Ovary (tissue), 9 donors: Measurements from ENCODE around the gene CUTA. TPM values are rescaled to one million over a fixed set of nuclear protein-coding genes. Genes with fewer than 3 reads are reported as not detected.

ENCODE experiments used
- DNase-seq, 5 donors: peaks; one replicate each; pipeline ENCODE4 v3.0.0-alpha.2; 2019 to 2020
- H3K27ac ChIP-seq, 2 donors: fragments of 200-600 bp; one replicate each; pipeline versions ENCODE4 v1.5.1 to v1.8.0; 2019 to 2022
- H3K27me3 ChIP-seq: fragments of 200-600 bp; one replicate; pipeline ENCODE4 v1.8.0; 2022
- H3K36me3 ChIP-seq: fragments of 200-600 bp; sonication (generic); one replicate; pipeline ENCODE4 v1.5.1; 2019
- H3K4me1 ChIP-seq: one replicate; pipeline ENCODE4 v1.8.1; 2013; ENCODE audit warnings: mild to moderate bottlenecking, moderate library complexity; ENCODE audit not compliant: insufficient read depth
- H3K4me3 ChIP-seq: fragments of 200-600 bp; sonication (generic); one replicate; pipeline ENCODE4 v1.5.1; 2017
- H3K9me3 ChIP-seq, 2 donors: fragments of 200-600 bp in 1 of 2; sonication (generic) in 1 of 2; one replicate each; pipeline versions ENCODE4 v1.5.1 to v1.8.1; 2013 to 2019; ENCODE audit warnings: mild to moderate bottlenecking in 1 of 2, moderate library complexity in 1 of 2
- EP300 ChIP-seq: sonication (generic); formaldehyde crosslinking; IDR thresholded peaks from one replicate; pipeline ENCODE4 v1.6.1; 2017; ENCODE audit warnings: antibody characterized with exemption
- POLR2A ChIP-seq: fragments of 450-650 bp; IDR thresholded peaks from one replicate; pipeline ENCODE4 v1.6.1; 2017; ENCODE audit warnings: antibody characterized with exemption, mild to moderate bottlenecking, moderate library complexity
- WGBS, 3 donors: extraction: QIAGEN DNeasy Blood & Tissue Kit in 1 of 3; methylation state at CpG; one replicate each; pipeline versions ENCODE4 v1.1.5 to v1.1.7; 2013 to 2017; 5-methylcytosine and 5-hydroxymethylcytosine counted together
- intact Hi-C, 4 donors: fragments of 100-400 bp; cut with DNase I; formaldehyde crosslinking; loops; one replicate each; pipeline versions ENCODE4 v1.11.0 to v1.15.1; 2022 to 2023
- polyA plus RNA-seq, 2 donors: library from polyadenylated mRNA; stranded (reverse); fragments of 200-250 nt in 1 of 2; fragments of 350-450 nt in 1 of 2; fragmentation: Illumina TruSeq in 1 of 2; extraction: RNeasy Lipid Tissue Mini Kit (QIAGEN cat#74804) in 1 of 2; gene quantifications; one replicate each; pipeline ENCODE4 v1.2.3, GENCODE V29; 2013 to 2014
- total RNA-seq, 7 donors: library from RNA; depleted of rRNA in 2 of 7; stranded (reverse); fragments of >200 nt in 2 of 7; fragmentation: NEBNext Ultra II Directional in 3 of 7; extraction: Animal tissue kit (Norgen Biotek cat#: 25700) in 3 of 7; gene quantifications; one replicate each; pipeline versions ENCODE4 v1.1.0 to v1.2.4, GENCODE V29; 2016 to 2023
- TF ChIP-seq, protein P1 (sequence below), 3 donors: fragments of 450-650 bp in 2 of 3; fragments of 200-600 bp in 1 of 3; IDR thresholded peaks; one replicate each; pipeline versions ENCODE4 v1.5.1 to v1.8.0; 2016 to 2022; ENCODE audit warnings: antibody characterized with exemption in 3 of 3, mild to moderate bottlenecking in 1 of 3
- donor health status: DM: no; HTN: no; CAD: no; lungs with moderate emphysema.
- donor health status: DM: no; HTN: no; CAD: no.
- donor health status: Bipolar disorder and iron deficiency.
- donor health status: DM: yes; HTN: yes; CAD: no.
- donor health status: DM: no; HTN: no; CAD: no.
- donor health status: DM: yes; HTN: yes; CAD: no.

CUTA gene
- total and polyA plus RNA-seq, 9 donors = 125 to 250 (median 177) TPM

DNA sequence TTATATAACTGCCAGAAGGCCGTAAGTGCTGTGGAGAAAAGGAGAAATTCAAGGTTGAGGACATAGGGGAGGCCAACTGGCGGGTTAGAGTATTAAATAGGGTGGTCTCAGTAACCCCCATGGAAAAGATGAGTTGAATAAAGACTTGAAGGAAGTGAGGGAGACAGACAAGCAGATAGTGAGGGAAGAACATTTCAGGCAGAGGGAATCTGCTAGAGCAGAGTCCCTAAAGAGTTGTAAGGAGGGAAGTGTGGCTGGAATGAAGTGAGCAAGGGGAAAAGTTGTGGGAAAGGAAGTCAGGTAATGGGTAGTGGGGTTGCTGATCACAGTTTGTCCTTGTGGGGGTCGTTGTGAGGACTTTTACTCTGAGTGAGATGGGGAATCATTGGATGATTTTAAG, 24.9 kb downstream of the CUTA start:
- Histone ChIP-seq H3K9me3 (no peaks in the 10 kb centered on the region), H3K36me3 (no peaks in the 10 kb centered on the region), H3K4me1 (peaks cover 6% of the 10 kb centered on the region), H3K27me3 (no peaks in the 10 kb centered on the region), H3K4me3 (no peak overlapping the region), H3K27ac (no peak overlapping the region)
- TF ChIP-seq POLR2A = no peak
- no peak for TF ChIP-seq EP300
- TF ChIP-seq, protein P1, sequence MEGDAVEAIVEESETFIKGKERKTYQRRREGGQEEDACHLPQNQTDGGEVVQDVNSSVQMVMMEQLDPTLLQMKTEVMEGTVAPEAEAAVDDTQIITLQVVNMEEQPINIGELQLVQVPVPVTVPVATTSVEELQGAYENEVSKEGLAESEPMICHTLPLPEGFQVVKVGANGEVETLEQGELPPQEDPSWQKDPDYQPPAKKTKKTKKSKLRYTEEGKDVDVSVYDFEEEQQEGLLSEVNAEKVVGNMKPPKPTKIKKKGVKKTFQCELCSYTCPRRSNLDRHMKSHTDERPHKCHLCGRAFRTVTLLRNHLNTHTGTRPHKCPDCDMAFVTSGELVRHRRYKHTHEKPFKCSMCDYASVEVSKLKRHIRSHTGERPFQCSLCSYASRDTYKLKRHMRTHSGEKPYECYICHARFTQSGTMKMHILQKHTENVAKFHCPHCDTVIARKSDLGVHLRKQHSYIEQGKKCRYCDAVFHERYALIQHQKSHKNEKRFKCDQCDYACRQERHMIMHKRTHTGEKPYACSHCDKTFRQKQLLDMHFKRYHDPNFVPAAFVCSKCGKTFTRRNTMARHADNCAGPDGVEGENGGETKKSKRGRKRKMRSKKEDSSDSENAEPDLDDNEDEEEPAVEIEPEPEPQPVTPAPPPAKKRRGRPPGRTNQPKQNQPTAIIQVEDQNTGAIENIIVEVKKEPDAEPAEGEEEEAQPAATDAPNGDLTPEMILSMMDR (IDR thresholded peaks at IDR 0.05) = no peak
- intact Hi-C loops = no loop called here
- WGBS, 3 donors = 49 to 55% (median 53%) methylated on average over 3 of the region's 3 CpGs
- DNase-seq = no peak

DNA sequence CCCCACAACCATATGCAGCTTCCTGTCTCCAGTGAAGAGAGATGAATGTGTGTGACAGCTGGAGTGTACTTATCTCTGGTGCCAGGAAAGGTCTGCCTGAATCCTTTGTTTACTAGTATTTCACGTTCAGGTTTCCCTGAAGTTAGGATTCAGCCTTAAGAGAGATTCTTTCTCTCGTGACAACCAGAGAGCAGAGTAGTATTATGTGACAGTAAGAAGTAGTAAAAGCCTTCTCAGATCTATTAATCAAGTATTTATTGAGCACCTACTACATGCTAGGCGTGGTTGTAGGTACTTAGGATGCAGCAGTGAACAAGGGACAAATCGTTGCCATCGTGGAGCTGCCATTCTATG, 25.3 kb downstream of the CUTA start:
- H3K27me3 ChIP-seq = no peaks in the 10 kb centered on the region
- no peaks in the 10 kb centered on the region for H3K36me3 ChIP-seq
- 29 to 39% (median 37%) methylated on average over 5 of the region's 5 CpGs for WGBS, 3 donors
- no peaks in the 10 kb centered on the region for H3K9me3 ChIP-seq
- H3K4me1 ChIP-seq = peaks cover 6% of the 10 kb centered on the region
- TF ChIP-seq POLR2A (no peak), EP300 (no peak)
- TF ChIP-seq, protein P1 (IDR thresholded peaks at IDR 0.05) = no peak
- intact Hi-C loops = no loop called here
- no peak overlapping the region for H3K27ac ChIP-seq
- no peak for DNase-seq
- no peak overlapping the region for H3K4me3 ChIP-seq

DNA sequence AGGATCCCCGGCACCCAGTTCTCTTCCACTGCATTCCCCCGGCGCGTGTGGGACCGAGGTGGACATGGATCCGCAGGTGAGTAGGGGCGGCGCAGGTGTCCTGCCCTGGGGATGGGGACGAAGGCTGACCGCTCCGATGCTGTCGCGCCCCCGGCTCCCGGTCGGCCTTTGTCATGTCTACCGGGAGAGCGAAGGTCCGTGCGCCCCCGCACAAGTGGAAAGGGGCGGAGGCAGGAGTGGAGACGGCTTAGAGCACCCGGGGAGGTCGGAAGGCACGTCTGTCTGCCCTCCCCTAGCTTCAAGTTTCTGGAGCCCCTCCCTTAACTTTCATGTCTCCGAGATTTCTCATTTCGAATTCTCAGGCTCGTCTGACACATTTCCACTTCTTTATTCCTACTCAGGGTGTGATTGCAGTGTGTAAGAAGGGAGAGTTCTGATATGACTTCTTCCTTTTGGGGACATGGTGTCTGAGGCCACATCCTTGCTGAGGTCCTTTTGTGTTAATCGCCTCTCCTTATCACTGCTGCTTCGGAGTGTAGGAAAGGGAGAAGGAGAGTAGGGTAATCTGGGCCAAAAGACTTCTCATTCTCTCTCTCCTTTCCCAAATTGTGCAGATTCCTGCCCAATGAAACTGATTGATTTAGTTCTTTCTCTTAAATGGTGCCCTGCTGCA, 25.8 kb downstream of the CUTA start:
- no peaks in the 10 kb centered on the region for H3K36me3 ChIP-seq
- H3K27ac ChIP-seq = peak overlapping the region in 1 of 2 donors; percentile 90
- 0 to 1% (median 1%) methylated on average over 31 of the region's 31 CpGs for WGBS, 3 donors
- no peak for DNase-seq
- peak overlapping the region; percentile 67 for H3K4me3 ChIP-seq
- H3K27me3 ChIP-seq = no peaks in the 10 kb centered on the region
- no peaks in the 10 kb centered on the region for H3K9me3 ChIP-seq
- intact Hi-C loops = loop anchor here in 1 of 4 donors (2.0 kb wide), 1 partner anchor 35 kb away; no protein-coding TSS in a partner anchor
- TF ChIP-seq EP300 = no peak
- TF ChIP-seq, protein P1 (IDR thresholded peaks at IDR 0.05) = no peak
- no peak for TF ChIP-seq POLR2A
- peaks cover 6% of the 10 kb centered on the region for H3K4me1 ChIP-seq

DNA sequence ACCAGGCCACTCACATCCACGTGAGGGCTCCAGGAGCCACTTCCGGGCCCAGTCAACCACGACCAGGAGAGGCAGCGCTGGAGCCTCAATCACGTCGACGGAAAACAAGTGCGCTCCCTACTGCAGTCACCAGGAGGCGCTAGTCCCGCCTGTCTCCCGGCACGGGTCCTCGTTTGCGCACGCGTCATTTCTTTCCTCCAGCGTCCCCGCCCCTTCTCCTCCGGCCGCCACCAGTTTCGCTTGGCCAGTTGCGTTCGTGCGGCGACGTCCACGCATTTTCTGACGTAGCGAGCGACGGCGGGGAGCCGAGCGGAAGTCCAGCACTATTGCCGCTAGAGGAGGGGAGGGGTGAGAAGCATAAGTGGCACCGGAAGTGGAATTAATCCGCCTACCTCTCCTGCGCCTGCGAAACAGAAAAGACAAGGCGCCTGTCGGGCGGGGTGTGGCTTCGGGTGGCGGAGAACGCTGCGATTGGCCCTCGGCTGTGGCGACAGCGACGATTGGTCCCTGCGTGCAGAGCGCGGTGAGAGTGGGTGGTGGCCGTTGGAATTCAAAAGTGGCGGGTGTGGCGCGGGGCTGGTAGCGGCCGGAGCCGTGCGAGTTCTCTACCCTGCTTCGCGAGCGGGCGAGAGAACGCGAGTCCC, 26.5 kb downstream of the CUTA start, which contains the start of gene KIFC1:
Gene KIFC1, plus strand, starts transcription at position 546 of the 644 bp plus-strand sequence. CDS start 163 bp downstream, outside the sequence.
- no peaks in the 10 kb centered on the region for H3K36me3 ChIP-seq
- peaks cover 6% of the 10 kb centered on the region for H3K4me1 ChIP-seq
- H3K27ac ChIP-seq = peak within 1 kb of the TSS; percentile 84 to 90
- TF ChIP-seq EP300 (peak; percentile 87), POLR2A (no peak)
- TF ChIP-seq, protein P1 (IDR thresholded peaks at IDR 0.05) = peak; percentile 98 to 99 (median 99)
- peak; percentile 99 to 100 (median 99) for DNase-seq
- H3K9me3 ChIP-seq = no peaks in the 10 kb centered on the region
- no peaks in the 10 kb centered on the region for H3K27me3 ChIP-seq
- intact Hi-C loops = loop anchor here in 1 of 4 donors (2.0 kb wide), 1 partner anchor 35 kb away; no protein-coding TSS in a partner anchor
- WGBS, 3 donors = 0 to 1% (median 0%) methylated on average over 67 of the region's 67 CpGs
- H3K4me3 ChIP-seq = peak within 1 kb of the TSS; percentile 67
